ENCODE measurements around the gene PANK4.

DNA sequence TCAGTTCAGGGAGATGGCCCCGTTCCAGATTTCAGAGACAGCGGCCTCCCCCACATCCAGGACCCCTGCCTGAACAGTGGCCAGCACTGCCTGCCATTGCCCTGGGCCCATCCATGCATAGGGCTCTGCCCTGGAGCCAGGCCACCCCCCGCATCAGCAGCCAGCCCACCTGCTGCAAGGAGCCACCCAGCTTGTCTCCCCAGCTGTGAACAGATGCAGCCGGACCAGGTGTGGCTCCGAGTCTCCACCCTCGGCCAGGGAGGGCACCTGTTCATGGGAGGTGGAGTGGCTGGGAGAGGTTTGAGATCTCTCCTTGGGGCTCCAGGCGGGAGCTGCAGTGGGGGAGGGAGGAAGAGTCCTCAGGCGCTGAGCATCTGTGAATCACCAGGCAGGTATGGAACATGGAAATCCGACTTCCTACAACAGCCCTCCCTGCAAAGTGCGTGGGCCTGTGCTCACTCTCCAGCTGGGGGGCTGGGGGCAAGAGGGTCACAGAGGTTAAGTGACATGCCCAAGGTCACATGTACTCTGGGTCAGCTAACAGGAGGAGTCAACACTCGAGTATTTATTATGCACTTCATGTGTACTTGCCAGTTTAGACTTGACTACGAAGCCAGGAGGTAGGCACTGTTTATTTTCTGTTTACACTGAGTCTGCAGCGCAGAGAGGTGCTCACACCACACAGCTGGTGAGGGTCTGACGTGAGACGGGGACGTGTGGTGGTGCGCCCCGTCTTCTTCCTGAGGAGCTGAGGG lies 8.5 kb upstream of the PANK4 start:
- TF ChIP-seq POLR2A (IDR thresholded peaks at IDR 0.05) = no peak
- TF ChIP-seq, protein P1, sequence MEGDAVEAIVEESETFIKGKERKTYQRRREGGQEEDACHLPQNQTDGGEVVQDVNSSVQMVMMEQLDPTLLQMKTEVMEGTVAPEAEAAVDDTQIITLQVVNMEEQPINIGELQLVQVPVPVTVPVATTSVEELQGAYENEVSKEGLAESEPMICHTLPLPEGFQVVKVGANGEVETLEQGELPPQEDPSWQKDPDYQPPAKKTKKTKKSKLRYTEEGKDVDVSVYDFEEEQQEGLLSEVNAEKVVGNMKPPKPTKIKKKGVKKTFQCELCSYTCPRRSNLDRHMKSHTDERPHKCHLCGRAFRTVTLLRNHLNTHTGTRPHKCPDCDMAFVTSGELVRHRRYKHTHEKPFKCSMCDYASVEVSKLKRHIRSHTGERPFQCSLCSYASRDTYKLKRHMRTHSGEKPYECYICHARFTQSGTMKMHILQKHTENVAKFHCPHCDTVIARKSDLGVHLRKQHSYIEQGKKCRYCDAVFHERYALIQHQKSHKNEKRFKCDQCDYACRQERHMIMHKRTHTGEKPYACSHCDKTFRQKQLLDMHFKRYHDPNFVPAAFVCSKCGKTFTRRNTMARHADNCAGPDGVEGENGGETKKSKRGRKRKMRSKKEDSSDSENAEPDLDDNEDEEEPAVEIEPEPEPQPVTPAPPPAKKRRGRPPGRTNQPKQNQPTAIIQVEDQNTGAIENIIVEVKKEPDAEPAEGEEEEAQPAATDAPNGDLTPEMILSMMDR (IDR thresholded peaks at IDR 0.05) = no peak
